GM19193 (cell line): Measurements from ENCODE around the gene MMP3.

ENCODE experiments used
- POLR2A ChIP-seq: IDR thresholded peaks from 4 replicates; pipeline ENCODE4 v1.6.1; 2011; ENCODE audit not compliant: insufficient read depth, insufficient read length; ENCODE audit errors: extremely low read depth

MMP3 gene

DNA sequence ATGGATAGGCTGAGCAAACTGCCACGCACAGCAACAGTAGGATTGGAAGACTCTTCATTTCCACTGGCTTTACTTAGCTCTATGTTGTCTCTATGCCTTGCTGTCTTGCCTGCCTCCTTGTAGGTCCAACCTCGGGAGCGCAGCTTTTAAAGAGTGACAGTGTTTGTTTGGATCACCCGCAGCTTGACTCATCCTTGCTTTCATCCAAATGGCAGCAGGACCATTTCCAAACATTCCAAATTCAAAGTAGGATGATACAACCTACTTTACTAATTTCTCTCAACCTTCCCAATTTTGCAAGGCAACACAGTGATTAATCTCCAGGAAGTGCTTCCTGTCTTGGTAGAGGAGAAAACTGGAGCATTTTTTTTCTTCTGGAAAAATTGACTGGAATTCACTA is at the start of gene MMP3:
MMP3 (minus strand) TSS at position 121 of the 400 bp plus-strand sequence; CDS start at position 58, 63 bp downstream.
- TF ChIP-seq POLR2A, result no peak

DNA sequence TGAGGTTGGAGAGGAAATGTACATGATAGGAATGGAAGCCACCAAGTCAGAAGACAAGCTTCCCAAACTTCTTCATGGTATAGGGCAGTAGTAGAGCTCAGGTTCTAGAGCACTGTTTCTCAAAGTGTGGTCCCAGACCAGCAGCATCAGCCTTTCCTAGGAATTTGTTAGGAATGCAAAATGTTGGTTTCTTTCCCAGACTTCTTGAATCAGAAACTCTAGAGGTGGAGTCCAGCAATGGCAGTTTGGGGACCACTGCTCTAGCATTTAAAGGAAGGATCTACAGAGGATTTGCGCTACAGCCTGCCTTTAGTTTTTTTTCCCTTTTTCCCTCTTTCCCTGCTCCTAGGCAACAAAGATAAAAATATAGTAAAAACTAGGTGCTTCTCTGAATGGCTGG is 48.3 kb upstream of the MMP3 start:
- TF ChIP-seq POLR2A, result no peak

DNA sequence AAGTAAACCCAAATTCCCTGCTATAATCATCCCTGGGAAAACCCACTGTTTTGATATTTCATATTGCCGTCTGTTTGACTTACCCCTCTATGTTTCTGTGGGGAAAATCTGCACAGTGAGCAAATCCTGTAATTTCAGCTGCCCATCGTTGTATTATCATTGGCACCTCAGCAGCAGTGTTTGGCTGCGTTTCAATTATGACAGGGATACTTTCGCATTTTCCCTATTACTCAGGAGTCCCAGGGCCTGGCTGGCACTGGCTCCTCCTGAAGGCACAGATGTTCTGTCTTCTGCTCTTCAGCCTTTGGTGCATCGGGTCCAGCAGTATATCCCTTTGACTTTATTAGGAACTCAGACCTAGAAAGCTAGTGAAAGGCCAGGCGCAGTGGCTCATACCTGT is 43.6 kb upstream of the MMP3 start:
- no peak for TF ChIP-seq POLR2A

DNA sequence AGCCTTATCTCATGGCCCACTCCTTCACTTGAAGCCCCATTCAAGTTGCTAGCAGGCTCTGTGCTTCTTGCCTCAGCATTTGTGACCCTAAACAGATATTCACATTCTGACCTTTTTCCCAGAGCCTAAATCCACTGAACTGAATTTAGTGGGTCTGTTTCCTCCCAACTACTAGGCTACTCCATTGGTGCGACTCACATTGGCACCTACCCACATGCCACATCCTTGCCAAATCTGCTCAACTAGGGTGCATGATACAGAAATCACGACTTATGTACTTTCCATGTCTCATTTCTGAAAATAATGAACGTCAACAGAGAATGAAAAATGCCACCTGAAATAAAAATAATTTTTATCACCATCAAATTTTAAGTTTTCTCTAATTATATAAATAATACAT is 39.7 kb upstream of the MMP3 start:
- no peak for TF ChIP-seq POLR2A

DNA sequence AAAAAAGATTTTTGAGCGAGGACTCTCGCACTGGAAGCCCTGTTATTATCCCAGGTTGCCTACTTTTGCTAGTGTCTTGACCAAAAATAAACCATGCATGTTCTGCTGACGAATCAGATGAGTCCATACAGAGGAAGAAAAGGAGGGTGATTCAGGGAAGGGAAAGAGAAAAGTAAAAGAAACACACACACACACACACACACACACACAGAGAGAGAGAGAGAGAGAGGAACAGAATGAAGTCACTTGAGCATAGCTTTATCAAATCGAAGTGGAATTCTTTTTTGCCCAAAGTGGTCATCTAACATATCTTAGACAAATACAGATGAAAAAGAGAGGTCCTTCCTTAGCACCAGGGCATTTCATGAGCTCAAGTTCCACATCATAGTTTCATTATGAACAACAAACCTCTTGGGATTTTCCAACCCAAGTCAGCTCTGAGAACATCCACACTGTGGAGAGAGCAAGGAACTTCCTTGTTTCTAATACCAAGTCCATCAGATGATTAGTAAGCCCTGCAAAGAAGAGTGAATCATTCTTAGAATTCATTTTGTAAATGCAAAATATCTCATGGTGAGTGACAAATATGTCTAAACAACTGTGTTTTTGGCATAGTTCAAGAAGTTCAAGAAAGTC is 39.1 kb upstream of the MMP3 start:
- TF ChIP-seq POLR2A, result no peak

DNA sequence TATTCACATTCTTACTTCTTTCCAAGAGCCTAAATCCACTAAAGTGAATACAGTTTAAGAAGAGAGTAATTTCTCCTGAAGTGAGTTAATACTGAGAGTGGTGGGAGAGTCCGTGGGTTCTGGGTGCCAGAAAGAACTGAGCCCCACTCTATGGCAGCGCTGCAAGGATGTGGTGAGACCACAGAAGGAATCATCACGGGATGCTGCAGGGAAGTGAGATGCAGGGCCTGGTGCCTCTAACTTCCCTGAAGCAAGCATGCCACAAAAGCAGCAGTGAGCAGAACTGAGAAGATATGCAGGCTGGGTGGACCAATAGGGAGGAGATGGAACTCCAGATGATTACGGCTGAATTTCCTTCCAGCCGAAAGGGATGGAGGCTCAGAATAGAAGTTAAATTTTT is 36.4 kb upstream of the MMP3 start:
- no peak for TF ChIP-seq POLR2A

DNA sequence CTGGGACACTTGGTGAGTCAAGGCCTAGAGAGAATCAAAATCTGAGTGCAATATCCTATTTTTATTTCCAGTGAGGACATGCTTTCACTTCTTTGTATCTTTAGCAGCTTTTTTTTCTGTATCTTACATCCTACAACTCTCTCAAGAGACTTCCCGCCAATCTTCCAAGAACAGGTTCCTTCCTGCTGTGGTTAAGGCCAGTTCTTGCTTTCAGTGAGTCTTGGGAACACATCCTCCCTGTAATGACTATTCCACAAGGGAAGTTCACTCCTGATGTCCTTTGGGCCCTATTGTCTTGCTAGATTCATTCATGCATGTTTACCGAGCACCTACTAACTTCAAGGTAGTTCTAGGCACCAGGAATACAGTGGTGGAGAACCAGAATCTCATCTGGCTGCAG is 35.2 kb upstream of the MMP3 start:
- TF ChIP-seq POLR2A, result no peak

DNA sequence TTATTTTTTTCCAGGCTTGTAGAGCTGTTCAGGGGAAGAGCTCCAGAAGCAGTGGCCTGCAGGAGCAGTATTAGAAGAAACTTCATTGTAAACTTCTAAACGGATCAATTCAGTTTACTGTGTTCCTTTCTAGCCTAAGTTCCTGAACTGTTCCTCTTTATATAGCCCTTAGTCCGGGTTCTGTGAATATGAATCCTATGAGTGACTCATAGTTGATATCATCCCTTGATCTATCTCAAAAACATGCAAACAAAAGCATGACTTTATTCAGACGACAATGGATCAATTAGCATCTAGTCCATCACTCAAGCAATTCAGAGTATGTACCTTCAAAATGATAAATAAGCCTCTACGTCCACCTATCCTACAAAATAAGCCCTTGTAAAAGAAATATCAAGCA is 31.4 kb upstream of the MMP3 start, which contains the start of gene MMP12:
MMP12 (minus strand) TSS at position 131 of the 400 bp plus-strand sequence; CDS start at position 86, 45 bp downstream.
- TF ChIP-seq POLR2A, result no peak

DNA sequence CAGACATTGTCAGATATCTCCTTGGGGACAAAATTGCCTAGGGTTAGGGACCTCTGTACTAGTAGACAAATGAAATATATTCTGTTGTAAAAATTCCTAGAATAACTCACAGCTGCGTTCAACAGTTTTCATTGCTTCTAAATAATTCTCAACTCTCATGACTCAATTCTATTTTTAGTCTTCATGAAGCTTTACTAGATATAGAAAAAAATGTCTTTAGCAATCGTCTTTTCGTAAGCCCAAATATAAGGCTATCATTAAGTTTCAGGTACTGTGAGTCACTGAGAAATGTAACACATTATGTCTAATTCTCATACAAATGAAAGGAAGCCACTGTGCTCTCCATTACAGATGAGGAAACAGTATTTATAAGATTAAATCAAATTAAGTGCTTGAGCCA is 24.9 kb upstream of the MMP3 start:
- TF ChIP-seq POLR2A, result no peak

DNA sequence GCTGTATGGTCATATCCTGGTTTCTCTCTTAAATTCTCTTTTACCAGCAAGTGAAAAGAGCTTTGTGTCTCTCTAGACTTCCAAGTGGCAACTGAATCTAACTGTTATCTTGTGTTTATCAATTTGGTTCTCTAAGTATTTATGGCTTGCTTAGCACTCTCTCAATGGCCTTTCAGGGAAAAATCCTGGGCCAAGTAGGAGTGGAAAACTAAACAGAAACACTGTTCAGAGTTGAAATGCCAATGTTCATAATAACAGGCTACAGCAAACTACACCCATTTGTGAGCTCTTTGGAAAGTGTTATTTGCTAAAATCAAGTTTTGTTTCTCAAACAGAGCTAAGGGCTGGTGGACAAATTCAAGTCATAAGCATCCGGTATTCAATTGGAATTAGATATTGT is 21.3 kb upstream of the MMP3 start:
- no peak for TF ChIP-seq POLR2A

DNA sequence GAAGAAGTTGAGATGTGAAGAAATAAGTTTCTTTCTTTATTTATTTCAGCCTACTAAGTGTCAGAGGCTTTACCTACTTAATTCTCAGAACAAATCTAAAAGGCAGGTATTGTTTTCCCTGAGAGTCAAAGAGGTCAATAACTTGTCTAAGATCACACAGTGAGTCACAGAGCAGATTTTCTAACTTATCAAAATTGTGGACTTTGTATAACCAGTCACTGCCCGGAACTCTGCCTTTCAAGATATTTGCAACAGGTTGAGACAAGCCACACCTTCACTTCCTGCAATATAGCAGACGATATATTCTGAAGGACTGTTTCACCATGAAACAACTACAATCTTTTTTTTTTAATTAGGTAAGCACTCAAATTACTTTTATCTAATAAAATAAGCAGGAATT is 10.5 kb upstream of the MMP3 start:
- no peak for TF ChIP-seq POLR2A

DNA sequence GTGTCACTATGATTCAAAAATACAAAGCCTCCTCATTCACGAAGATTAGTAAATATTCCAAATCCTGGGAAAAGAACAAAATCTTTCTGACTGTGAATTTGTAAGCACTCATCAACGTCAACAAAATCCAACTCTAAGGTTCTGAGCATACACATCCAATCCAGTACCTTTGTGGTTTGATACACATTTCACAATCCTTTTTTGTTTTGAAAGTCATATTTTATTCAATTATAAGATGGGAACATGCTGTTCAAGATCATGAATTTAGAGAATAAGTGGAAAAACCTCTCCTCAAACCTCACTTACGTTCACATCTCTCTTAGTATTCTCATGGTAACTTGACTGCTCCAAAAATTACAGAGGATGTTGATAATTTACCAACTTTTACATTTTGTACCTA is 9.6 kb upstream of the MMP3 start:
- no peak for TF ChIP-seq POLR2A

DNA sequence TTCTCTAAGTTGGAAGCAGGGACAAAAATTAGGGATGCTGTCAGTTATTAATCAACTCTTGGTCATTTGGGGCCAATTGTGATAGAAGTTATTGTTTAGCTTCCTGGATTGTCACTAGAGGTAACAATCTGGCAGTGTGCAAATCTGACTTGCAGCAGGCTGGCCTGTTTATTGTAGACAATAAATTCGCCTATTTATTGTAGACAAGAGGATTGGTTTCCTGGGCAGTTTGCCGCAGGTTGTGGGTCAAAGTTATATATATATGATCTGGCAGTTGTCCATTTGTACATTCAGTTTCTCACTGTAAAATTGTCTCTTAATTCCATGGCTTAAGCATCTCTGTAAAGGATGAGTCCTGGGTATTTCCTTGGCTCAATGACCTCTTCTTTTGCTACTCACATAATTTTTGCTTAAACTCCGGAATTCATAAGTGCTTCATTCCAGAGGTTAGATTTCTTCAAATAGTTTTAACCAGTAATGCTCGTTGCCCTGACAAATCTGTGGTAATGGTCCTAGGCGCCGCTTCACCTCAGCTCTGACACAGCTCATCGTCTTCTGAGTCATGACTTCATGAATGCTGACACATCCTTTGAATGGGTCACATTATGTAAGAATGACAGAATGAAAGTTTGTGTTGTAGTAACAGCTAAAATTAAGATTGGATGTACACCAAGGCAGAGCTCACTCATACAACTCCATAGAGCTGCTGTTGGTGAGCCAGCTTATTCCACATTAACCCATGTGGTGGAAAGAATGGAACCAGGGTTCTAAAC is 7.8 kb upstream of the MMP3 start:
- no peak for TF ChIP-seq POLR2A

DNA sequence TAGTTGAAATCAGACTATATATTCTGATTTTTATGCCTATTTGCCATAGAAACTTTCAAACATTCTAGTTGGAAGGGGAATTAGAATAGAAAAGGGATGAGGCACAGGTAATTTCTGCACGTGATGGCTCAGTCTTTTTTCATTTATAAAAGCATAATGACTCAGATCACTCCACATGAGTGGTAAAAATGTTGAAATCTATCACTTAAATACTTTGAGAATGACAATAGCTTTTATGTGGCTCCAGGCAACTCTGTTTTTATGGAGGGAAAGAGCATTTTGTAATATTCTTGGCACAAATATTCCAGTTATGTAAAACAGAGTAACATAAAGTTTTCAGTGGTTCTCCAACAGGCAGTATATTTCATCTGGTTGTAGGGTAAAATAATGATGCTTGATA is 5.9 kb upstream of the MMP3 start:
- no peak for TF ChIP-seq POLR2A

DNA sequence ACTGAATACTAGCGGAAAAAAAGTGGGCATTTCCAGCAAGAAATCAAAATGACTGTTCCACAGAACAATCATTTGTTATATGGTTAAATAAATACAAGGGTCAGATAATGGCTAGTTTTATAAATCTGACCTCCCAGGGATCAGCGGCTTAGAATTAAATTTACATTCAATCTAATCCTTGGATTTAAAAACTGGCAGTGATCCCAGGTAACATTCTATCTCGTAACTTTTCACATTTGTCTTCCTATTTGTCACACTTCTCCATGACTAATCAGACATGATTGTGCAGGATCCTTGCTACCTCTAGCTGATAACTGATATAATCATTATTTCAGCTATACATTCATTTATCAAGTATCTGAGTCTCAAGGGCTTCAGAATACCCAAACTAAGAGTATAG is 2.9 kb upstream of the MMP3 start:
- no peak for TF ChIP-seq POLR2A

DNA sequence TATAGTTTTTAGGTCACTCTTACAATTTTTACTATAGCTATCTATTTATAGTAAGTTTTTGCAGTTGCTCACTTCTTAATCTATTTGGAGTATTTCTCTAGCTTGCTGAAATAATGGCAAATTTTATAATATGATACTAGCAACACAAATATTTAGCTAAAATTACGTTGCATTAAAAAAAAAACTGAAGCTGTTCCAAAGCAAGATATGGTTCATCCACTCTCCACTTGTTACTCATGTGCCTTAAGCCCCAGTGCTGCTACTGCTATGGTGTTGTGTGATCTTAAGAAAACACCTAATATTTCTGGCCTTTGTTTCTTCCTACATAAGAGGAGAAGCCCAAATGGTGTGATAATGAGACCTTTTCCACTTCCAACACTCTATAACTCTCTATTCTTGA is 479 bp downstream of the MMP3 start:
- TF ChIP-seq POLR2A, result no peak
